MM.1S (cell line): ENCODE measurements around the gene GPR35.

Experiments used
- DNase-seq: peaks from one replicate; pipeline ENCODE4 v3.0.0-alpha.2; 2015
- H2AFZ ChIP-seq: fragments of 300-600 bp; sonication (generic); 2 replicates; pipeline ENCODE4 v1.6.0; 2016; ENCODE audit warnings: antibody characterized with exemption, low read length
- H3F3A ChIP-seq: fragments of 300-600 bp; sonication (generic); 2 replicates; pipeline ENCODE4 v1.6.1; 2016; ENCODE audit warnings: mild to moderate bottlenecking, antibody characterized with exemption, low read length, moderate library complexity, mixed read lengths; ENCODE audit not compliant: insufficient read depth
- H3K27ac ChIP-seq: fragments of 300-600 bp; sonication (generic); 2 replicates; pipeline ENCODE4 v1.5.1; 2016; ENCODE audit warnings: mild to moderate bottlenecking, low read length
- H3K27me3 ChIP-seq: fragments of 300-600 bp; sonication (generic); replicated peaks from 2 replicates; pipeline ENCODE4 v1.6.0; 2016; ENCODE audit warnings: low read length; ENCODE audit not compliant: insufficient read depth
- H3K36me3 ChIP-seq: fragments of 300-600 bp; sonication (generic); replicated peaks from 2 replicates; pipeline ENCODE4 v1.6.1; 2016; ENCODE audit warnings: mild to moderate bottlenecking, low read length, mixed read lengths; ENCODE audit not compliant: insufficient read depth
- H3K4me1 ChIP-seq: fragments of 300-600 bp; sonication (generic); 2 replicates; pipeline ENCODE4 v1.6.1; 2016; ENCODE audit warnings: low read length, mixed read lengths
- H3K4me2 ChIP-seq: fragments of 300-600 bp; sonication (generic); 2 replicates; pipeline ENCODE4 v1.6.0; 2016; ENCODE audit warnings: low read depth, low read length
- H3K4me3 ChIP-seq: fragments of 300-600 bp; sonication (generic); 2 replicates; pipeline ENCODE4 v1.5.1; 2016; ENCODE audit warnings: low read length, mixed read lengths
- H3K79me2 ChIP-seq: fragments of 300-600 bp; sonication (generic); 2 replicates; pipeline ENCODE4 v1.6.1; 2016; ENCODE audit warnings: mixed run types, low read length, mixed read lengths
- H3K9ac ChIP-seq: fragments of 300-600 bp; sonication (generic); 2 replicates; pipeline ENCODE4 v1.6.1; 2016; ENCODE audit warnings: low read length, mixed read lengths
- H3K9me2 ChIP-seq: fragments of 300-600 bp; sonication (generic); replicated peaks from 2 replicates; pipeline ENCODE4 v1.6.1; 2016; ENCODE audit warnings: mild to moderate bottlenecking, low read length, mixed read lengths; ENCODE audit not compliant: insufficient read depth
- H3K9me3 ChIP-seq: fragments of 300-600 bp; sonication (generic); replicated peaks from 2 replicates; pipeline ENCODE4 v1.6.1; 2016; ENCODE audit warnings: mild to moderate bottlenecking, low read length, mixed read lengths; ENCODE audit not compliant: insufficient read depth
- H4K20me1 ChIP-seq: fragments of 300-600 bp; sonication (generic); 2 replicates; pipeline ENCODE4 v1.6.1; 2016; ENCODE audit warnings: mild to moderate bottlenecking, low read length, moderate library complexity, mixed read lengths; ENCODE audit not compliant: insufficient read depth
- EZH2 ChIP-seq: fragments of 300-600 bp; sonication (generic); optimal IDR thresholded peaks from 2 replicates; pipeline ENCODE3; 2017; ENCODE audit warnings: low read depth, mild to moderate bottlenecking, antibody characterized with exemption, low read length, mixed read lengths
- EZH2phosphoT487 ChIP-seq: fragments of 300-600 bp; sonication (generic); IDR thresholded peaks from 2 replicates; pipeline ENCODE4 v1.6.1; 2018; ENCODE audit warnings: antibody characterized with exemption, low read length
- TF ChIP-seq, protein P1 (sequence below): fragments of 300-600 bp; sonication (generic); IDR thresholded peaks from 2 replicates; pipeline ENCODE4 v1.5.1; 2016; ENCODE audit warnings: antibody characterized with exemption, low read length, mixed read lengths

The GPR35 gene

DNA sequence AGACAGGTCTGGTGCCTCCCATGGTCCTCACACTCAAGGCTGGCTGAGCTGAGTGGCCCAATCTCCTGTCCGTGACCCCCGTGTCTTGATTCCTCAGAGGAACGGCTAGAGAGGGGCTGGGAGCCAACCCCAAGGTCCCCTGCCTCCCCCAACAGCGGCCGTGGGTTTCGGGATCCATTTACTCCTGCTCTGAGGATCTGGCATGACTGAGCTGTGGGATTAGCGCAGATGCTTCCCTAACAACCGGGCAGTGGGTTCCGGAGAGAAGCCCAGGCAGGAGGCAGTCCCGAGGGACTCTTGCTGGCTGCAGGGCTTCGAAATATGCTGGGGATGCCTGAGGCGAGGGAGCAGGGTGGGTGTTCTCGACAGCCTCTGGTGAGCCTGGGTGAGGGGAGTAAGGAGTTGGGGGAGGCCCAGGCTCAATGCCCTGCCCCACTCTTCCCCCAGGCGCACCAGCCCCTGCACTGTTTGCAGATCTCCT, 18.9 kb downstream of the GPR35 start:
- Histone ChIP-seq H3F3A (no peaks in the 10 kb centered on the region), H3K79me2 (no peaks in the 10 kb centered on the region), H4K20me1 (no peaks in the 10 kb centered on the region), H3K27ac (no peak overlapping the region), H3K27me3 (peaks cover 22% of the 10 kb centered on the region), H3K9ac (no peak overlapping the region), H3K36me3 (no peaks in the 10 kb centered on the region), H3K4me1 (no peaks in the 10 kb centered on the region), H3K9me3 (no peaks in the 10 kb centered on the region), H3K4me2 (no peak overlapping the region), H3K4me3 (no peak overlapping the region), H3K9me2 (no peaks in the 10 kb centered on the region), H2AFZ (no peak overlapping the region)
- TF ChIP-seq EZH2phosphoT487: no peak
- no peak for DNase-seq

- H3K79me2 ChIP-seq: no peaks in the 10 kb centered on the region
- H3K9ac ChIP-seq: no peak overlapping the region
- H3K27ac ChIP-seq: no peak overlapping the region
- no peak for DNase-seq
- H2AFZ ChIP-seq: no peak overlapping the region
- H3K4me1 ChIP-seq: no peaks in the 10 kb centered on the region
- H3K36me3 ChIP-seq: no peaks in the 10 kb centered on the region
- no peaks in the 10 kb centered on the region for H4K20me1 ChIP-seq
- no peaks in the 10 kb centered on the region for H3K9me2 ChIP-seq
- no peak for TF ChIP-seq EZH2
- no peak overlapping the region for H3K4me2 ChIP-seq
- peaks cover 29% of the 10 kb centered on the region for H3K27me3 ChIP-seq
- H3K9me3 ChIP-seq: no peaks in the 10 kb centered on the region
- H3K4me3 ChIP-seq: no peak overlapping the region
- H3F3A ChIP-seq: no peaks in the 10 kb centered on the region
Measured at GRCh38 chr2:240644859-240645301, 19.6 kb downstream of the GPR35 start.

GRCh38 chr2:240645346-240645745, 20.1 kb downstream of the GPR35 start:
- peaks cover 34% of the 10 kb centered on the region for H3K27me3 ChIP-seq
- no peaks in the 10 kb centered on the region for H3K36me3 ChIP-seq
- H3K79me2 ChIP-seq: no peaks in the 10 kb centered on the region
- DNase-seq: no peak
- no peaks in the 10 kb centered on the region for H3F3A ChIP-seq
- H4K20me1 ChIP-seq: no peaks in the 10 kb centered on the region
- H3K9me3 ChIP-seq: no peaks in the 10 kb centered on the region
- H3K27ac ChIP-seq: no peak overlapping the region
- no peak overlapping the region for H3K4me3 ChIP-seq
- no peaks in the 10 kb centered on the region for H3K9me2 ChIP-seq
- H3K4me1 ChIP-seq: no peaks in the 10 kb centered on the region
- H3K9ac ChIP-seq: no peak overlapping the region
- no peak overlapping the region for H3K4me2 ChIP-seq
- TF ChIP-seq EZH2phosphoT487 (no peak), EZH2 (no peak)
- TF ChIP-seq, protein P1, sequence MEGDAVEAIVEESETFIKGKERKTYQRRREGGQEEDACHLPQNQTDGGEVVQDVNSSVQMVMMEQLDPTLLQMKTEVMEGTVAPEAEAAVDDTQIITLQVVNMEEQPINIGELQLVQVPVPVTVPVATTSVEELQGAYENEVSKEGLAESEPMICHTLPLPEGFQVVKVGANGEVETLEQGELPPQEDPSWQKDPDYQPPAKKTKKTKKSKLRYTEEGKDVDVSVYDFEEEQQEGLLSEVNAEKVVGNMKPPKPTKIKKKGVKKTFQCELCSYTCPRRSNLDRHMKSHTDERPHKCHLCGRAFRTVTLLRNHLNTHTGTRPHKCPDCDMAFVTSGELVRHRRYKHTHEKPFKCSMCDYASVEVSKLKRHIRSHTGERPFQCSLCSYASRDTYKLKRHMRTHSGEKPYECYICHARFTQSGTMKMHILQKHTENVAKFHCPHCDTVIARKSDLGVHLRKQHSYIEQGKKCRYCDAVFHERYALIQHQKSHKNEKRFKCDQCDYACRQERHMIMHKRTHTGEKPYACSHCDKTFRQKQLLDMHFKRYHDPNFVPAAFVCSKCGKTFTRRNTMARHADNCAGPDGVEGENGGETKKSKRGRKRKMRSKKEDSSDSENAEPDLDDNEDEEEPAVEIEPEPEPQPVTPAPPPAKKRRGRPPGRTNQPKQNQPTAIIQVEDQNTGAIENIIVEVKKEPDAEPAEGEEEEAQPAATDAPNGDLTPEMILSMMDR: no peak
- H2AFZ ChIP-seq: no peak overlapping the region

DNA sequence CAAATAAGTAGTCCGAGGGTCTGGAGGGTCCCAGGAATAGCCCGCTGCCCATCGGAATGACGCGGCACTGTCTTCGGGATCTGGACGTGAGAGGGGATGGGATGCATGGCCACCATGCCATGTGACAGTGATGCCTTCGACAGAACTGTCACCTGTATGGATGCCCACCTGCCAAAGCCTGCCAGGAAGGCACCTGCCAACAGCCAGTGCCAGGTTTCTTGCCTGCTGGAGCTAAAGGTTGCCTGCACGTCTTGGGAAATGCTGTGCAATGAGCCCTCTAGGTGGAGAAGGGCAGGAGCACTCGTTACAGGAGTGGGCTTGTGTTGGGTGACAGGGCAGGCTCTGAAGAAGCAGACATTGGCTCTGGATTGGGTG, 20.5 kb downstream of the GPR35 start:
- Histone ChIP-seq H4K20me1 (no peaks in the 10 kb centered on the region), H3K4me3 (no peak overlapping the region), H2AFZ (no peak overlapping the region), H3K4me2 (no peak overlapping the region), H3K36me3 (no peaks in the 10 kb centered on the region), H3K9ac (no peak overlapping the region), H3K27ac (no peak overlapping the region), H3K9me3 (no peaks in the 10 kb centered on the region), H3K79me2 (no peaks in the 10 kb centered on the region), H3K9me2 (no peaks in the 10 kb centered on the region), H3K27me3 (peaks cover 36% of the 10 kb centered on the region), H3K4me1 (no peaks in the 10 kb centered on the region), H3F3A (no peaks in the 10 kb centered on the region)
- DNase-seq: no peak
- TF ChIP-seq, protein P1: no peak
- no peak for TF ChIP-seq EZH2
- TF ChIP-seq EZH2phosphoT487: no peak
